Subcutaneous adipose tissue (tissue), 4 donors: ENCODE results near the gene KRTAP5-5. TPM values are rescaled to one million over a fixed set of nuclear protein-coding genes. Genes with fewer than 3 reads are reported as not detected.

Source experiments
- total RNA-seq, 4 donors: library from RNA; depleted of rRNA; stranded (reverse); fragments of >200 nt; gene quantifications; one replicate each; pipeline ENCODE4 v1.1.0, GENCODE V29; 2016
- TF ChIP-seq, protein P1 (sequence below): fragments of 450-650 bp; IDR thresholded peaks from one replicate; pipeline ENCODE4 v1.5.1; 2016; ENCODE audit warnings: low read depth, mild to moderate bottlenecking, control low read depth, antibody characterized with exemption, moderate library complexity

Gene KRTAP5-5
- total RNA-seq, 4 donors from 2014 or later = not detected

GRCh38 chr11:1672613-1673350 is 43.2 kb downstream of the KRTAP5-5 start:
- TF ChIP-seq, protein P1, sequence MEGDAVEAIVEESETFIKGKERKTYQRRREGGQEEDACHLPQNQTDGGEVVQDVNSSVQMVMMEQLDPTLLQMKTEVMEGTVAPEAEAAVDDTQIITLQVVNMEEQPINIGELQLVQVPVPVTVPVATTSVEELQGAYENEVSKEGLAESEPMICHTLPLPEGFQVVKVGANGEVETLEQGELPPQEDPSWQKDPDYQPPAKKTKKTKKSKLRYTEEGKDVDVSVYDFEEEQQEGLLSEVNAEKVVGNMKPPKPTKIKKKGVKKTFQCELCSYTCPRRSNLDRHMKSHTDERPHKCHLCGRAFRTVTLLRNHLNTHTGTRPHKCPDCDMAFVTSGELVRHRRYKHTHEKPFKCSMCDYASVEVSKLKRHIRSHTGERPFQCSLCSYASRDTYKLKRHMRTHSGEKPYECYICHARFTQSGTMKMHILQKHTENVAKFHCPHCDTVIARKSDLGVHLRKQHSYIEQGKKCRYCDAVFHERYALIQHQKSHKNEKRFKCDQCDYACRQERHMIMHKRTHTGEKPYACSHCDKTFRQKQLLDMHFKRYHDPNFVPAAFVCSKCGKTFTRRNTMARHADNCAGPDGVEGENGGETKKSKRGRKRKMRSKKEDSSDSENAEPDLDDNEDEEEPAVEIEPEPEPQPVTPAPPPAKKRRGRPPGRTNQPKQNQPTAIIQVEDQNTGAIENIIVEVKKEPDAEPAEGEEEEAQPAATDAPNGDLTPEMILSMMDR = no peak

- TF ChIP-seq, protein P1 = no peak
Observed at GRCh38 chr11:1673446-1674172, 44.0 kb downstream of the KRTAP5-5 start.

- TF ChIP-seq, protein P1 = no peak
Observed at GRCh38 chr11:1674173-1675131, 44.9 kb downstream of the KRTAP5-5 start.

- TF ChIP-seq, protein P1 = no peak
Observed at GRCh38 chr11:1675536-1676228, 46.1 kb downstream of the KRTAP5-5 start.

GRCh38 chr11:1676229-1676740 is 46.7 kb downstream of the KRTAP5-5 start:
- TF ChIP-seq, protein P1 = no peak

- TF ChIP-seq, protein P1 = no peak
Observed at GRCh38 chr11:1679881-1680280, 50.3 kb downstream of the KRTAP5-5 start.

Other genes with a start within 250 kb of the KRTAP5-5 start
- gene BRSK2, start 239.8 kb upstream of the KRTAP5-5 start, total RNA-seq = under 1 TPM in 2 of 4 donors, not detected in 2; 0.22 to 0.49 TPM
- gene MOB2, start 143.0 kb upstream of the KRTAP5-5 start, total RNA-seq = 10 to 100 TPM; 24.5 to 59.9 (median 39.1) TPM
- gene DUSP8, start 57.5 kb upstream of the KRTAP5-5 start, total RNA-seq = 1 to 10 TPM in 2 of 4 donors, under 1 TPM in 2; 0.22 to 2.3 (median 0.74) TPM
- gene KRTAP5-1, start 44.5 kb upstream of the KRTAP5-5 start, total RNA-seq = not detected
- not detected for gene KRTAP5-2, start 31.5 kb upstream of the KRTAP5-5 start, total RNA-seq
- gene KRTAP5-3, start 21.3 kb upstream of the KRTAP5-5 start, total RNA-seq = not detected
- gene KRTAP5-4, start 7.6 kb upstream of the KRTAP5-5 start, total RNA-seq = not detected
- gene KRTAP5-6, start 67.4 kb downstream of the KRTAP5-5 start, total RNA-seq = not detected
- 1 to 10 TPM in 3 of 4 donors, not detected in 1; 1.1 to 2.4 (median 1.3) TPM for gene IFITM10, start 120.8 kb downstream of the KRTAP5-5 start, total RNA-seq
- gene CTSD, start 134.2 kb downstream of the KRTAP5-5 start, total RNA-seq = 1,000 to 10,000 TPM in 1 of 4 donors, 100 to 1,000 TPM in 3; 387 to 1,776 (median 548) TPM
- gene SYT8, start 205.2 kb downstream of the KRTAP5-5 start, total RNA-seq = not detected
- gene TNNI2, start 209.2 kb downstream of the KRTAP5-5 start, total RNA-seq = 10 to 100 TPM in 1 of 4 donors, 1 to 10 TPM in 1, not detected in 2; 1.8 to 12.6 TPM
- gene LSP1, start 223.3 kb downstream of the KRTAP5-5 start, total RNA-seq = 100 to 1,000 TPM in 2 of 4 donors, 10 to 100 TPM in 2; 15.8 to 196 (median 73.4) TPM